Measurements from ENCODE around the gene CLCN6.

Gene CLCN6

DNA sequence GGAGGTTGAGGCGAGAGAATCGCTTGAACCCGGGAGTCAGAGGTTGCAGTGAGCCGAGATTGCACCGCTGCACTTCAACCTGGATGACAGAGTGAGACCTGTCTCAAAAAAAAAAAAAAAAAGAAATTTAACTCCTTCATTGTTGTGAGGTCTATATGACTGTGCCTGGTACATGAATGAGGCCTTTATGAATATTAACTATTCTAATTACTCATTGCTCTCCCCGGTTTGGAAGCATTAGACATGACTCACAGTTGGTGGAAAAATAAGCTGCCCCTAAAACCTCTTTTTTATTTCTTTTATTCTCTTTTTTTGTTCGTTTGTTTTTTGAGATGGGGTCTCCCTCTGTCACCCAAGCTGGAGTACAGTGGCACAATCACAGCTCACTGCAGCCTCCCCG, 49.4 kb downstream of the CLCN6 start:
- TF ChIP-seq, protein P1, sequence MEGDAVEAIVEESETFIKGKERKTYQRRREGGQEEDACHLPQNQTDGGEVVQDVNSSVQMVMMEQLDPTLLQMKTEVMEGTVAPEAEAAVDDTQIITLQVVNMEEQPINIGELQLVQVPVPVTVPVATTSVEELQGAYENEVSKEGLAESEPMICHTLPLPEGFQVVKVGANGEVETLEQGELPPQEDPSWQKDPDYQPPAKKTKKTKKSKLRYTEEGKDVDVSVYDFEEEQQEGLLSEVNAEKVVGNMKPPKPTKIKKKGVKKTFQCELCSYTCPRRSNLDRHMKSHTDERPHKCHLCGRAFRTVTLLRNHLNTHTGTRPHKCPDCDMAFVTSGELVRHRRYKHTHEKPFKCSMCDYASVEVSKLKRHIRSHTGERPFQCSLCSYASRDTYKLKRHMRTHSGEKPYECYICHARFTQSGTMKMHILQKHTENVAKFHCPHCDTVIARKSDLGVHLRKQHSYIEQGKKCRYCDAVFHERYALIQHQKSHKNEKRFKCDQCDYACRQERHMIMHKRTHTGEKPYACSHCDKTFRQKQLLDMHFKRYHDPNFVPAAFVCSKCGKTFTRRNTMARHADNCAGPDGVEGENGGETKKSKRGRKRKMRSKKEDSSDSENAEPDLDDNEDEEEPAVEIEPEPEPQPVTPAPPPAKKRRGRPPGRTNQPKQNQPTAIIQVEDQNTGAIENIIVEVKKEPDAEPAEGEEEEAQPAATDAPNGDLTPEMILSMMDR (IDR thresholded peaks at IDR 0.05; ENCODE audit: control extremely low read depth, extremely low read depth, low read depth, missing control alignments) = no peak
- POLR2A ChIA-PET = no interaction called here
- no peak for DNase-seq (ENCODE audit: extremely low spot score)
- CTCF ChIA-PET = interaction anchor here (1.0 to 1.6 kb wide), 2 partner anchors 10 to 15 kb away, joined by 3 to 4 read pairs; no protein-coding TSS in a partner anchor

DNA sequence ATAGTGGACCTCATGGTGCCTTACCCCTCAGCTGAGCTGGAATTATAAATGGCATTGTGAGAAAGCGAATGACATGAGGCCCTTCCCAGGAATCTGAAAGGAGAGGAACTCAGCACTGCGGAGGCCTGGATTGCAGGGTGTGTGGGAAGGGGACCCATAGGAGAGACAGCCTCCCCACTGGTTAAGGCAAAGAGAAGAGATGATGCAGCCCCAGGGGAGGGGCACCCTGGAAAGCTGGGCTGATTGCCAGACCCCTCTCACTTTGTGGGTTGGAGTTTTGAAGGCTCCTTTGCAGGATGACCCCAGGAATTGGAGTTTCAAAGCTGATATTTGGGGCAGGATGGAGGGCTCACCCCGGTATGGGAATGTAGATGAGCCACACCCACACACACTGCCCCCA, 50.7 kb downstream of the CLCN6 start:
- CTCF ChIA-PET = interaction anchor here (1.0 to 1.1 kb wide), 2 partner anchors 9 to 20 kb away, joined by 3 to 4 read pairs; no protein-coding TSS in a partner anchor
- TF ChIP-seq, protein P1 (IDR thresholded peaks at IDR 0.05; ENCODE audit: control extremely low read depth, extremely low read depth, low read depth, missing control alignments) = no peak
- no peak for DNase-seq (ENCODE audit: extremely low spot score)
- POLR2A ChIA-PET = no interaction called here

DNA sequence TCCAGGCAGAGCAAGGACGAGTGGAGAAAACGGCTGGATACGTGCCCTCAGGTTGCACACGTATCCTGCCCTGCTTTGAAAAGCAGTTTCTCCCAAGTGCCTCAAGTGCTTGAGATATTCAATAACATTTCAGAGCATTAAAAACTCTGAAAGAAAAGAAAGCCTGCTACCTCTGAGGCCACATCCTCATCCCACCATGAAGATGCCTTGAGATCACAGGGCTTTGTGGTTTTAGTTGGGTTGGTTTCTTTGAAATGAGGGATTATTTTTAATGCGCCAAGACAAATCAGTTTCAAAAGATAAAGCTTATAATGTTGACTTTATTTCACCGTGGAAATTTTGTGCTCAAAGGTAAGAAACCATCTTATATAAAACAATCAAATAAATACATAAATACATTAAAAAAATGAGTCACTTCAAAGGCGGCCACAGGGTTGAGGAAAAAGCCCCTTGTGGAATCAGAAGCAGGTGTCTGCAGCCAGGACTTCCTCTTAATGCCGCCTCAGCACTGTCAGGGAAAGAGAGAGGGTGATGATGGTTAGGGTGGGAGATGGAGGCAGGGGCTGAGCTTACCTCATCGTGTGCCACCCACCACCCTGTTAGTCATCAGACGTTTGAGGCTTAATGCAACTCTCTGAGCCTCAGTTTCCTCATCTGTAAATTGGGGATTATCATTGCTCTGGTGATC, 51.3 kb downstream of the CLCN6 start:
- DNase-seq (ENCODE audit: extremely low spot score) = no peak
- ChIA-PET CTCF (interaction anchor here (1.1 to 1.4 kb wide), 2 partner anchors 13 to 21 kb away, joined by 3 to 4 read pairs; no protein-coding TSS in a partner anchor), POLR2A (no interaction called here)
- TF ChIP-seq, protein P1 (IDR thresholded peaks at IDR 0.05; ENCODE audit: control extremely low read depth, extremely low read depth, low read depth, missing control alignments) = no peak

DNA sequence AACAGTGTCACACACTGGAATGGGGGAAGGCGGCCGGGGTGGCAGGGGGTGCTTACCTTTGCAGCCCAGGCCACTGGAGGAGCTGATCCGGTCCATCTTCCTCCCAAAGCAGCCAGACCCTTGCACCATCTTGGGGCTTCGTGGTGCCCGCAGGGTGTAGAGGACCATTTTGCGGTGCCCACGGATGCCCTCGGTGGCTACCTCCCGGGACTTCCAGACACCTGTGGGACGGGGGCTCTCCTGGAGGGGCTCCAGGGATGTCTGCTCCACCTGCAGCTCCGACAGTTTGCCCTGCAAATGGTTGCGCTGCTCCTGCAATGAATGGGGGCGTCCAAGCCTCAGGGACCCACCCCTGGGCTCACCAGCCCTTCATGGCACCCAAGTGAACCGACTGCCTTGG, 52.2 kb downstream of the CLCN6 start:
- no peak for DNase-seq (ENCODE audit: extremely low spot score)
- CTCF ChIA-PET = interaction anchor here (1.4 kb wide), 1 partner anchor 13 kb away, joined by 3 read pairs; no protein-coding TSS in a partner anchor
- POLR2A ChIA-PET = no interaction called here
- TF ChIP-seq, protein P1 (IDR thresholded peaks at IDR 0.05; ENCODE audit: control extremely low read depth, extremely low read depth, low read depth, missing control alignments) = no peak

DNA sequence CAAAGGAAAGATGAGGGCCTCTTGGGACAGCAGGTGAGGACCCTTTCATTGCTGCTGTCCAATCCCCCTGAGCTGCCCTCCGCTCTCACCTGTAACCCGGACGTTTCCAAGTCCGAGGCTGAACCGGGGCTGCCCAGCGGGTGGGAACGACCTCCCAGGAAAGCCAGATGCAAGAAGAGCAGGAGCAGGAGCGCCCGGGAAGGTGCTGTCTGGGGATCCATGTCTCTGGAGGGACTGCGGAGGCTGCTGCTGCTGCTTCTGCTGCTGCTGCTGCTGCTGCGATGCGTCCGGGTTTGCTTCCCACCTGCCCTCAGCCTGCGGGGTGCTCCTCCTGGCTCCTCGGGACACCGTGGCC, 52.6 kb downstream of the CLCN6 start, which contains the start of gene NPPB:
Gene NPPB (minus strand): TSS at position 333 of the 355 bp plus-strand sequence. CDS start 112 bp downstream, at position 221.
- ChIA-PET POLR2A (no interaction called here), CTCF (interaction anchor here (1.4 kb wide), 1 partner anchor 12 kb away, joined by 3 read pairs; no protein-coding TSS in a partner anchor)
- TF ChIP-seq, protein P1 (IDR thresholded peaks at IDR 0.05; ENCODE audit: control extremely low read depth, extremely low read depth, low read depth, missing control alignments) = no peak
- no peak for DNase-seq (ENCODE audit: extremely low spot score)

DNA sequence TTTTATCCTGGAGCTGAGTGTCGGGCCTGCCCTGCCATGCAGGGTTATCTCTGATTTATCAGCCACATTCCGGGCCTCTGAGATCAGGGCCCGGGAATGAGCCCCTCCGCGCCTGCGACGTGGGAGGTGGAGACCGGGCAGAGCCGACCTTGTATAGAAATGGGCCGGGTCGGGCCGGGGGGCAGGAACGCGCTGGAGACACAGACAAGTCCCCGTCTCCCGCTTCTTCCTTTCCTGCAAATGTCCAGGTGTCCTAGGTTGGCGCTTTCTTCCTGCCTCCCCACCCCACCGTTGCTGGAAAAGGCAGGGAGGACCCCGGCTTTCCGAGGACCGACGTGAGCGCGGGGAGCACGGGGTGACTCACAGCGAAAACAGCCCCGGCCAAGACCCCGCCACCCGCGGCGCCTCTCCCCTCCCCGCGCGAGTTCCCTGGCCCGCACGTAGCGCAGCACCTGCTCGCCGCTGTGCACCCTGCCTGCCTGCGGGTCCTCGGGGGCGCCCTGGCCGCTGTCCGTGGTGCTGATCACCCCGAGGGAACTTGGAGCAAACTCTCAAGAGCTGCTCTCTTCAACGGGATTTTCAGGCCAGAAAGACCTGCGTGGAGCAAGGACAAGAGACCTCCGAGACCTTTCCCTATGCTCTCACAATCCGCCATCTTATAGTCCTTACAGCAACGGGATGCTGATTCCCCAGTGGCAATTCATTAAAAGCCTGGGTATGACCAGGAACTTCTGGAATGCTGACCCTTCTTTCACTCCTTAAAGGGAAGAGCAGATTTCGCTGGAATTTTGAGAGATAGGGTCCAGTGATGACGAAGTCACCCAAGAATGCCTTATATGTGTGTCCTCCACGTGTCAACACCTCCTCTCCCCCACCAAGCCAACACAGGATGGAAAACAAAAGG, 53.2 kb downstream of the CLCN6 start:
- peak; percentile 83 for DNase-seq (ENCODE audit: extremely low spot score)
- TF ChIP-seq, protein P1 (IDR thresholded peaks at IDR 0.05; ENCODE audit: control extremely low read depth, extremely low read depth, low read depth, missing control alignments) = no peak
- ChIA-PET POLR2A (no interaction called here), CTCF (no interaction called here)
